ENCODE results near the gene KCNQ1. TPM values are rescaled to one million over a fixed set of nuclear protein-coding genes. Genes with fewer than 3 reads are reported as not detected.
A peak's percentile ranks its signal among the peaks of the same experiment; 100 is the strongest.

KCNQ1 gene
- total and polyA plus RNA-seq, 2 of the 13 experiments (the other 11 are each of a cell fraction or from before 2014, with no cell fraction given): 0.02 to 0.08 TPM

DNA sequence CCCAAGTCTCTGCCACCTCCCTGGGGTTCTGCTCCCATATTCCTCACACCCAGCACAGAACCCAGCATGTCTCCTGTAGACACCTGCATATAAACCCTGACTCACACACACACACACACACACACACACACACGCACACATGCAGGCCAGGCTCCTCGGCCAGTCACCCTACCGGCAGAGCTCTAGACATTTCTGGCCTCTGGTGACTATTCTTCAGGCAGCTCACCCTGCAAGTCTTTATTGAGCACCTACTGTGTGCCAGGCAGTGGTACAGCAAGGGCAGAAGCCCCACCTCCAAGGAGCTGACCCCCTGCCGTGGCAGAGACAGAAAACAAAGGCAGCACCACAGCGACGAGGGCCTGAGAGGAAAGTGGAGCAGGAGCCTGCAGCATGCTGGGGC is 390.5 kb downstream of the KCNQ1 start:
- H3K27ac ChIP-seq (ENCODE audit: extremely low read length, insufficient read depth, low read length): no peak overlapping the region
- in situ Hi-C loops (cut with HindIII; ENCODE audit: extremely low pct_ligation_motif_present, low pct_unique_long_range_greater_than_20kb) (no loop called here), intact Hi-C loops (cut with micrococcal nuclease; ENCODE audit: unreplicated experiment) (no loop called here)
- no peak overlapping the region for H3K4me3 ChIP-seq (replicated peaks in 1 of 3; ENCODE audit: insufficient read depth in 1 of 3, low read depth in 2 of 3, low read length in 3 of 3)
- no peaks in the 10 kb centered on the region for H4K20me1 ChIP-seq (ENCODE audit: insufficient read depth, low read length)
- H3K9me3 ChIP-seq (ENCODE audit: low read length): no peaks in the 10 kb centered on the region
- ChIA-PET CTCF (ENCODE audit: low intra/inter-chr PET ratio, low total read pairs) (no interaction called here), POLR2A (no interaction called here)
- H3K36me3 ChIP-seq (replicated peaks in 1 of 2; ENCODE audit: control insufficient read depth in 1 of 2, insufficient read depth in 2 of 2, low read length in 2 of 2): no peaks in the 10 kb centered on the region
- no peak overlapping the region for H3K4me2 ChIP-seq (ENCODE audit: low read depth, low read length)
- no peak overlapping the region for H2AFZ ChIP-seq (ENCODE audit: low read length)
- ATAC-seq (no peak), DNase-seq (ENCODE audit: low spot score) (peak; percentile 27), FAIRE-seq (no peak)
- BruUV-seq (replicated peaks): no TSS peak
- H3K79me2 ChIP-seq (ENCODE audit: insufficient read depth, low read length): no peaks in the 10 kb centered on the region
- peaks cover 10 to 69% of the 10 kb centered on the region in 2 experiments; a peak in 4 of 5 replicates for H3K27me3 ChIP-seq (ENCODE audit: control insufficient read depth in 1 of 2, insufficient read depth in 2 of 2, low read length in 2 of 2)
- no peak overlapping the region for H3K9ac ChIP-seq (ENCODE audit: insufficient read depth, low read depth, low read length)
- WGBS (ENCODE audit: low lambda C conversion rate): 16% methylated on average over 6 of the region's 6 CpGs
- H3K4me1 ChIP-seq (ENCODE audit: insufficient read depth, low read length): peaks cover 39% of the 10 kb centered on the region
- no peak for TF ChIP-seq ETV5 (CRISPR knock-in tag; IDR thresholded peaks at IDR 0.05; ENCODE audit: borderline replicate concordance)
- no peak for TF ChIP-seq ARHGAP35 (CRISPR knock-in tag; IDR thresholded peaks at IDR 0.05; ENCODE audit: borderline replicate concordance)
- TF ChIP-seq NCOA5 (CRISPR knock-in tag; IDR thresholded peaks at IDR 0.05): no peak
- TF ChIP-seq HNRNPH1 (optimal IDR thresholded peaks at IDR 0.05; ENCODE audit: low read depth, low read length): no peak
- TF ChIP-seq, protein P1, sequence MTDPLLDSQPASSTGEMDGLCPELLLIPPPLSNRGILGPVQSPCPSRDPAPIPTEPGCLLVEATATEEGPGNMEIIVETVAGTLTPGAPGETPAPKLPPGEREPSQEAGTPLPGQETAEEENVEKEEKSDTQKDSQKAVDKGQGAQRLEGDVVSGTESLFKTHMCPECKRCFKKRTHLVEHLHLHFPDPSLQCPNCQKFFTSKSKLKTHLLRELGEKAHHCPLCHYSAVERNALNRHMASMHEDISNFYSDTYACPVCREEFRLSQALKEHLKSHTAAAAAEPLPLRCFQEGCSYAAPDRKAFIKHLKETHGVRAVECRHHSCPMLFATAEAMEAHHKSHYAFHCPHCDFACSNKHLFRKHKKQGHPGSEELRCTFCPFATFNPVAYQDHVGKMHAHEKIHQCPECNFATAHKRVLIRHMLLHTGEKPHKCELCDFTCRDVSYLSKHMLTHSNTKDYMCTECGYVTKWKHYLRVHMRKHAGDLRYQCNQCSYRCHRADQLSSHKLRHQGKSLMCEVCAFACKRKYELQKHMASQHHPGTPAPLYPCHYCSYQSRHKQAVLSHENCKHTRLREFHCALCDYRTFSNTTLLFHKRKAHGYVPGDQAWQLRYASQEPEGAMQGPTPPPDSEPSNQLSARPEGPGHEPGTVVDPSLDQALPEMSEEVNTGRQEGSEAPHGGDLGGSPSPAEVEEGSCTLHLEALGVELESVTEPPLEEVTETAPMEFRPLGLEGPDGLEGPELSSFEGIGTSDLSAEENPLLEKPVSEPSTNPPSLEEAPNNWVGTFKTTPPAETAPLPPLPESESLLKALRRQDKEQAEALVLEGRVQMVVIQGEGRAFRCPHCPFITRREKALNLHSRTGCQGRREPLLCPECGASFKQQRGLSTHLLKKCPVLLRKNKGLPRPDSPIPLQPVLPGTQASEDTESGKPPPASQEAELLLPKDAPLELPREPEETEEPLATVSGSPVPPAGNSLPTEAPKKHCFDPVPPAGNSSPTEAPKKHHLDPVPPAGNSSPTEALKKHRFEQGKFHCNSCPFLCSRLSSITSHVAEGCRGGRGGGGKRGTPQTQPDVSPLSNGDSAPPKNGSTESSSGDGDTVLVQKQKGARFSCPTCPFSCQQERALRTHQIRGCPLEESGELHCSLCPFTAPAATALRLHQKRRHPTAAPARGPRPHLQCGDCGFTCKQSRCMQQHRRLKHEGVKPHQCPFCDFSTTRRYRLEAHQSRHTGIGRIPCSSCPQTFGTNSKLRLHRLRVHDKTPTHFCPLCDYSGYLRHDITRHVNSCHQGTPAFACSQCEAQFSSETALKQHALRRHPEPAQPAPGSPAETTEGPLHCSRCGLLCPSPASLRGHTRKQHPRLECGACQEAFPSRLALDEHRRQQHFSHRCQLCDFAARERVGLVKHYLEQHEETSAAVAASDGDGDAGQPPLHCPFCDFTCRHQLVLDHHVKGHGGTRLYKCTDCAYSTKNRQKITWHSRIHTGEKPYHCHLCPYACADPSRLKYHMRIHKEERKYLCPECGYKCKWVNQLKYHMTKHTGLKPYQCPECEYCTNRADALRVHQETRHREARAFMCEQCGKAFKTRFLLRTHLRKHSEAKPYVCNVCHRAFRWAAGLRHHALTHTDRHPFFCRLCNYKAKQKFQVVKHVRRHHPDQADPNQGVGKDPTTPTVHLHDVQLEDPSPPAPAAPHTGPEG (CRISPR knock-in tag; IDR thresholded peaks at IDR 0.05): no peak

Measured in HepG2 (cell line).